ENCODE results near the gene GPC5.

GPC5 gene

DNA sequence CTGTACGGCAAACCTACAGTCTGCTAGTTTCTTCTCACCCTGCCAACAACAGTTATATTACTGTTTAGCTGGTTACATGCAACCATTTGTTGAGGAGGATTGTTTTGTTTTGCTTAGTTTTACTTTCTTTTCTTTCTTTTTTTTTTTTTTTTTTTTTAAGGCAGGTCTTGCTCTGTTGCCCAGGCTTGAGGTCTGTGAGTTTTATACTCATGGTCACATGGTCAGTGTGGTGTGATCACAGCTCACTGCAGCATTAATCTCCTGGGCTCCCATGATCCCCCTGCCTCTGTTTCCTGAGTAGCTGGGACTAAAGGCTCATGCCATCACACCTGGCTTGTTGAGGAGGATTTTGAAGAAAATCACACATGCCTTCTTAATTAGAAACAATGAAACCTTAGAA lies 505.6 kb downstream of the GPC5 start:
- DNase-seq: no peak

- no peak for DNase-seq
Observed at GRCh38 chr13:91904597-91904996, 506.2 kb downstream of the GPC5 start.

- DNase-seq: no peak
Observed at GRCh38 chr13:91907398-91907797, 509.0 kb downstream of the GPC5 start.

DNA sequence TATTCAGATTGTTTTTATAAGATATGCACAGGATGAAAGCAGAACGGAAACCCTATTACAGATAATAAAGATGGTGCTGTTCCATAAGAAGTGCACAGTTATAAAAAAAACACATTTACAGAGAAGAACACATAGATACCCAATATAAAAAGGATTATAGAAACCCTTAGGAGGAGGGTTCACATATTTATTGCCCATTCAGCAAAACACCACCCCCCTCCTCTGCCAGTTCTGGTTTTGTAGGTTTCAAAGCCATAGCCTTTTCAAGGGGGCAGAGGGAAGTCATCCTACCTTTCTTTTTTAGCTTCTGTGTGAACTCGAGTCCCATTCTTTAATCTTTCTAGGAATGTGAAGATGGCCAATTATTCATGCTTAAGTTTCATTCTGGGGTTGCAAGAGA lies 511.2 kb downstream of the GPC5 start:
- DNase-seq: no peak

DNA sequence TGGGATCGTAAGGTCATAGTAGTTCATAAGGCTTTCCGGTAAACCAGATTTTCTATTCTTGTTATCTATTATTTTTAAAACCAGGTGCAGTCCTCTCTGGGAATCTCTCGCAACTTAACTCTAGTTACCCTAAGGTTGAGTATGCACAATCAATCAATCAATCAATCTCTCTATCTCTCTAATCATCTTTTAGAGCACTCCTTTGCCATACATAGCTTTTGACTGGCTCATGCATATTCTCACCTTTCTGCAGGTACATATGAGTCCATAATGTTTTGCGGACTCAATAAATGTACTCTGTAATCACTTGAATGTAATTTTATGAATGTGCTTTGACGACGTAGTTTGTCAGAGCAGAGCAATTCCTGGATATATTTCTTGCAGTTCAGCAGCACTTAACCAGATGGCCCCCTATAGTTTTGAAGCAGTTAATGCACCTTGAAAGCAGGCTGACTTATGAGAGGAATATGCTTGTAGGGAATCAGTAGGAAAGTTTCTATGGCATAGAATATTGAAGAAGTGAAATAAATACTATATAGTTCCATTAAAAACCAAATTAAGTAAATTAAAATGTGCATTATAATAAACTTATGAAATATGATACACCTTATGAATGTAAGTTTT lies 524.7 kb downstream of the GPC5 start:
- DNase-seq: peak; percentile 64

- DNase-seq: no peak
Observed at GRCh38 chr13:91930687-91931086, 532.3 kb downstream of the GPC5 start.

DNA sequence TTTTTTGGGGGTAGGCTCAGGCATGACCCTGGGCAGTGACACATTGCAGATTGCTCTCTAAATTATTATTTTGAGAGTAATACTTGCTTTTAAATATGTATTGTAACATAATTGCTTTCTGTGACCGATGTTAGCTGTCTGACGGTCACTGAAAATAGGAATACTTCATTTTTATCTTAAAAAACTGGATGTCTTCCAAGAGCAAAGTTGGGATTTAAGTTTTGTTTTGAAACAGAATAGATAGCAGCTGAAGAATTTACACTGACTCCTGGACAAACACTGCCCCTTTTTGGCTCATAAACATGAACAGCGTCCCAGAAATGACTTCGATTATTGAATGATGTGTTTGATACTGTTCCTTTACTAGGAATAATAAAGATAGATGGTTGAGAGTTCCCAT lies 535.9 kb downstream of the GPC5 start:
- no peak for DNase-seq

DNA sequence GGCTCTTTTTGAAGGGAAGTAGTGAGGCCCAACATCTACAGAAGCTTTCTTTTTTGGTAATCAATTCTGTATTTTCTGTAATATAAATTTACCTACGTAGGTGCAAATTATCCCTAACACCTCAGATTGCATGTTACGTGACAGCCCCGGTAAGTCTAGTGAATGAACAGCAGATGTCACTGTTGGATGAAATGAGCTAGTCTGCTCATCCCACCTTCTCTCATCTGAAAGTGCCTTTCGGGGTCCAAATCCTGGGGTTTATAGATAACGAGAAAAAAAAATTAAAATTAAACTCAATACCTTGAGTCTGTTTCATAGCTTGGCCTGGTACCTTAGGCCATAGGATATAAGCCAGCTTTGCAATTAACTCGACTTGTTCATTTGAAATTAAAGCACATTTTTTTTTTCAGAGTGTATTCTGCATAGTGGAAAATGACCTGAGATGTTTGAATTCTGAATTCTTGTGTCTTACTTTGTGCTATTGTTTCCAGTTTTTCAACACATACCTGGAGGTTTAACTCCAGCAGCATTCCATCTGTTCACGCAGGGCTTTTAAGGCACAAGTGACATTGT lies 548.2 kb downstream of the GPC5 start:
- DNase-seq: peak; percentile 95

GRCh38 chr13:91948736-91949135 lies 550.3 kb downstream of the GPC5 start:
- peak; percentile 97 for DNase-seq

GRCh38 chr13:91950803-91951202 lies 552.4 kb downstream of the GPC5 start:
- no peak for DNase-seq

DNA sequence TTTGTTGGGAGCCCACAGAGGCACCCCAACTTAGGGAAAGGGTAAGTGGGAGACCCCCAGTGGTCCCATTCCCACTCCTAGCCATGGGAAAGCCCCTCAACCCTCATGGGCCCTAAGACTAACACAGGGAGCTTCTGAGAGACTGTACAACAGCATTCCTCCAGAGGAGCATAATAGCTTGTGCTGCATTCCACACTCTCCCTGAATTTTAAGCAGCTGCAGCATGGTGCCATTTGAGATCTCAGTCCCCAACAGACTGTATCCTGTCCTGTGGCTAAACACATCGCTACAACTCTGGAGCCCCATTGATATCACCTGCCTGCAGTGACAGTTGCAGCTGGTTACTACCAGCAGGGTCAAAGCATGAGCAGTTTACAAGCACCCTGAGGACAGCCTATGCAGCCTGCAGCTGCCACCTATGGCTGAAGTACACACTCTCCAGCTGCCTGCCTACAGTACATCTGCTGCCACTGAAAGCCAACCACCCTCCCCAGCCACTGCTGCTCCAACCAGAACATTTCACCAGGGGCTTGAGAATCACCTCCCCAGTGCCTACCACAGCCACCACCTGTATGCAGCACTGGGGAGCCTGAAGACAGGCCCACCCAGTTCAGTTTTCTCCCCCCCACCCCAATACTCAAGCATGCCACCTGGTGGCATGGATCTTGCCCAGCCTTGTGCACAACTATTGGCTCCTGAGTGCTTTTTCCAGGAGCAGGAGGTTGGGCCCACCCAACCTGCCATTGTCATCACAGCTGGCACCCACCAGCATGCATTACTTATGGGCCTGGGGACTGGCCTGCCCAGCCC lies 557.3 kb downstream of the GPC5 start:
- no peak for DNase-seq

DNA sequence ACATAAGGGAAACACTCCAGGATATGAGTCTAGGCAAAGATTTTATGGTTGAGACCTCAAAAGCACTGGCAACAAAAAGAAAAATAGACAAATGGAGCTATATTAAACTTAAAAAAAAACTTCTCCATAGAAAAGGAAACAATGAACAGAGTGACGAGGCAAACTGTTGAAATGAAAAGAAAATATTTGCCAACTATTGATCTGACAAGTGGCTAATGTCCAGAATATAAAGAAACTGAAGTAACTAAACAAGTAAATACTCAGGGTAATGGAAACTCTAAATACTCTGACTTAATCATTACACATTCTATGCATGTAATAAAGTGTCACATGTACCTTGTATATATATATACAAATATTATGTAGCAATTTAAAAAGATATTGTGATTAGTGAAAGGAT lies 562.5 kb downstream of the GPC5 start:
- DNase-seq: no peak

GRCh38 chr13:91962946-91963345 lies 564.5 kb downstream of the GPC5 start:
- no peak for DNase-seq

GRCh38 chr13:91965511-91965910 lies 567.1 kb downstream of the GPC5 start:
- DNase-seq: no peak

GRCh38 chr13:91978571-91978970 lies 580.1 kb downstream of the GPC5 start:
- peak; percentile 34 for DNase-seq

DNA sequence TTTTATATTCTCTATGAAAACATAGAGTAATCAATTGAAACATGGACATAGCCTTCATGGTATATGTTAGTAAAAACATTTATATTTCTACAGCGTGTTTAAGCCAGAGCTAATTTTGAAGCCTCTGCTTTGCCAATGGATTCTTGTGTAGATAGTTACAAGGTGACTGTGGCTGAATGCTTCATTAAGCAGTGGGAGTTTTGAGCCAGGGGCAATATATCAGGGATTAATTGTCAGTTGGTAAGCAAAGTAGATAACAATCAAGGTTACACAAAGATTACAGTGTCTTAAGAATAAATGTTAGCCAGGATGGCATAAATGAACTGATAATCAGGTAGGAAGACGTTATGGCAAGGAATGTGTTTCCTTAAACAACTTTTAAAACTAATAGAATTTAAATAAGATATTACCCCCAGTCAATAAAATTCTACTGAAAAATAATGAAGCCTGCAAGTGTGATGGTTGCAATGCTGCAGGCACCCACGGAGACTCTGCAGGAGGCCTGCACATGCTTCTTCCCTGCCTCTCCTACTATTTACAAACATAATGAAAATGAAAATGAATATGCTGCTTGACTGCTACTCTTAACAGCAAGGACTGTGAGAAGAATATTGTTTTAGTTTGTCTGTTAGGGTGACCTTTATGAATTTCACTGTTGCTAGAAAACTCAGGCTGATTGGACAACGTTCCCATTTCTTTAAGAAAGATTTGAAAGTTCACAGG lies 588.5 kb downstream of the GPC5 start:
- DNase-seq: peak; percentile 95

DNA sequence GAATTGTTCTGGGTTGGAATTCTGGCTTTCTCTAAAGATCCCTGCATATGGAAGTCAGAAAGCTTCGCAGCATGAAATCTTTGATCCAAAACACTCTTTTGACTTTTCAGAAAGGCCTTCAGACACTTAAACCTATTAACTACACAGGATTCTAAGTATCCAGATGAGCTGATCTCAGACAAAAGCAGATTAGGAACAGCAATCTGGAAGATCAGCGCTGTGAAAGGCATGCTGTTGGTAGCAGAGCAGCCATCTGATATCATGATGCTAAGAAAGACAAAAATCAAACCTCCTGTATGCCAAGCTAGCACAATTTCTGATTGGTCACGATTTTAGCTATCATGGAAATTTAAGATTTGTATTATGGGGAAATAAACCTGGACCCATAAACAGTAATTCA lies 589.9 kb downstream of the GPC5 start:
- peak; percentile 99 for DNase-seq

- no peak for DNase-seq
Observed at GRCh38 chr13:92012787-92013186, 614.4 kb downstream of the GPC5 start.

DNA sequence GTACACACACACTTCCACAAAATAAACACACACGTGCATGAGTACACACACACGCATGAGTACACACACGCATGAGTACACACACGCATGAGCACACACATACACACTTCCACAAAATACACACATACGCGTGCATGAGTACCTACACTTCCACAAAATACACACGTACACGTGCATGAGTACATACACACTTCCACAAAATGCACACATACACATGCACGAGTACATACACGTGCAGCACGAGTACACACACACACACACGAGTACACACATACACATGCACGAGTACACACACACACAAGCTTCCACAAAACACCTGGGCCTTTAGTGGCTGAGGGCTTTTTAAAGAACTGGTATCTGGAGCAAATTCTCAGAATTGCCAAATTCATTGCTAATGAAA lies 619.3 kb downstream of the GPC5 start:
- DNase-seq: no peak

DNA sequence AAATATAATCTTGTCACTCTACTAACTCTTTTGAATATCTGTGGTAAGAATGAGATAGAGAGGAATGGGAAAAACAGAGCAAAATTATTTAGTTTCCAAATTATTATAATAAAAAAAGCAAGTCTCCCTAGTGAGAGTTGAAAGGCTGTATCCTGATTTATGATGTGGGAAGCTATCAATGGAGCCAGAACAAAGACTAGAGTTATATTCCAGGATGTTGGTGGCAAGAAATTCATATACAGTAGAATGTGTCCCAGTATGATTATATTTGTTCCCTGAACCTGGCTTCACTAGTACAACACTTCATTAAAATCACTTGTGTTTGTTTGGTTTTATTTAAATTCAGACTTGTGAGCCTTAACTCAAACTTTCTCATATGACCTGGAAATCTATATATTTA lies 630.3 kb downstream of the GPC5 start:
- DNase-seq: peak; percentile 7

GRCh38 chr13:92029641-92030040 lies 631.2 kb downstream of the GPC5 start:
- DNase-seq: no peak

GRCh38 chr13:92038905-92039304 lies 640.5 kb downstream of the GPC5 start:
- DNase-seq: no peak

- DNase-seq: no peak
Observed at GRCh38 chr13:92042522-92042921, 644.1 kb downstream of the GPC5 start.

DNA sequence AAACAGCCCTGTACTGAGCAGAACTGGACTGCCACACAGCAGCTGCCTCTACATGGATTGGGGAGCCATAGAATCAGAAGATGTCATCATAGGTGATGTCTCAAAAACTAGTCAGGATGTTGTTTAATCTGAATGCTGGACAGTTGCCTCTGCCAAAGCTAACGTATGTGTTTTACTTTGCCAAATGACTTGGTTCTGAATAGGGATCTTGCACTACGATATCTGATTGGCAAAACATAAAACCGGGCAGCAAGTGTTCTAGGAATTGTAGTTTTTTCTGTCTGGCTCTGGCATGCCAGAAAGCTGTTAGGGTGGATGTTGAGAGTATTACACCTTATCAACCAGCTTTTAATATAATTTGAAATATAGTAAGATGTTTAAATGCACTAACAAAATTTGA lies 645.9 kb downstream of the GPC5 start:
- no peak for DNase-seq

All from NCI-H82 (cell line).